ENCODE data around the gene CBY1. TPM values are rescaled to one million over a fixed set of nuclear protein-coding genes. Genes with fewer than 3 reads are reported as not detected.

CBY1 gene
- total and polyA plus RNA-seq, 2 donors (not counting 1 experiment from before 2014, with no cell fraction given): 6.0 to 20.7 TPM

DNA sequence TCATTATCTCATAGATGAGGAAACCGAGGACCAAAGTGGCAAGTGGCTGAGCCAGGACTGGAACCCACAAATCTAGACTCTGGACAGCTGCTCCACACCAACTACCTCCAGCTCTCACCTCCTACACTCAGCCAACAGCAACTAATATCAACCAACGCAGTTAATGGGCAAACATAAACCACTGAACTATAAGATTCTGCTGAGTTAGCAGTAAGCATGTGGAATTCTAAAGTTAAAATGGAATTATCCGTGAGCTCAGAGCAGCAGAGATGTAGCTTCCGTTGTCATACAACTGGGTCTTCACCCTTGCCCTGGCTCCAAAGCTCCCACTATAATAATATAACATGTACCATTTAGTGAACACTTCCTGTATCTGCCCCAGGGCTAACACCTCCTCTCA, 27.3 kb upstream of the CBY1 start:
- Histone ChIP-seq H2AFZ (ENCODE audit: insufficient read depth, low read depth, low read length, poor library complexity, severe bottlenecking) (no peak overlapping the region), H3K4me3 (ENCODE audit: control extremely low read depth in 1 of 5, extremely low read depth in 1 of 5, insufficient read depth in 1 of 5, low read depth in 2 of 5, low read length in 4 of 5) (no peak overlapping the region), H3K4me1 (ENCODE audit: control insufficient read depth in 2 of 2, insufficient read depth in 2 of 2, low read length in 2 of 2) (no peaks in the 10 kb centered on the region), H3K9ac (ENCODE audit: low read length) (no peak overlapping the region), H4K20me1 (ENCODE audit: control insufficient read depth, insufficient read depth, low read length, poor library complexity, severe bottlenecking) (no peaks in the 10 kb centered on the region), H3K27ac (ENCODE audit: low read length in 2 of 2) (no peak overlapping the region), H3K27me3 (replicated peaks in 1 of 4; ENCODE audit: control extremely low read depth in 1 of 4, control insufficient read depth in 3 of 4, insufficient read depth in 4 of 4, low read length in 3 of 4) (no peaks in the 10 kb centered on the region), H3K9me3 (ENCODE audit: control extremely low read depth in 1 of 3, control insufficient read depth in 2 of 3, insufficient read depth in 1 of 3, low read length in 2 of 3) (no peaks in the 10 kb centered on the region), H3K4me2 (replicated peaks; ENCODE audit: low read depth, low read length, poor library complexity, severe bottlenecking) (no peak overlapping the region), H3K79me2 (ENCODE audit: control insufficient read depth, insufficient read depth, low read length) (no peaks in the 10 kb centered on the region), H3K36me3 (replicated peaks in 1 of 2; ENCODE audit: control extremely low read depth in 1 of 2, control insufficient read depth in 1 of 2, extremely low read depth in 1 of 2, insufficient read depth in 2 of 2, low read length in 1 of 2) (no peaks in the 10 kb centered on the region)
- DNase-seq: no peak
- ATAC-seq (ENCODE audit: low read depth): no peak
- POLR2A ChIA-PET: no interaction called here
- Mint-ChIP-seq H3K4me3 (no peak overlapping the region), H3K27me3 (peaks cover 22% of the 10 kb centered on the region), H3K27ac (no peak overlapping the region), H3K9me3 (ENCODE audit: insufficient read depth) (no peaks in the 10 kb centered on the region), H3K4me1 (no peaks in the 10 kb centered on the region)
- CTCF ChIA-PET: no interaction called here
- TF ChIP-seq, protein P1, sequence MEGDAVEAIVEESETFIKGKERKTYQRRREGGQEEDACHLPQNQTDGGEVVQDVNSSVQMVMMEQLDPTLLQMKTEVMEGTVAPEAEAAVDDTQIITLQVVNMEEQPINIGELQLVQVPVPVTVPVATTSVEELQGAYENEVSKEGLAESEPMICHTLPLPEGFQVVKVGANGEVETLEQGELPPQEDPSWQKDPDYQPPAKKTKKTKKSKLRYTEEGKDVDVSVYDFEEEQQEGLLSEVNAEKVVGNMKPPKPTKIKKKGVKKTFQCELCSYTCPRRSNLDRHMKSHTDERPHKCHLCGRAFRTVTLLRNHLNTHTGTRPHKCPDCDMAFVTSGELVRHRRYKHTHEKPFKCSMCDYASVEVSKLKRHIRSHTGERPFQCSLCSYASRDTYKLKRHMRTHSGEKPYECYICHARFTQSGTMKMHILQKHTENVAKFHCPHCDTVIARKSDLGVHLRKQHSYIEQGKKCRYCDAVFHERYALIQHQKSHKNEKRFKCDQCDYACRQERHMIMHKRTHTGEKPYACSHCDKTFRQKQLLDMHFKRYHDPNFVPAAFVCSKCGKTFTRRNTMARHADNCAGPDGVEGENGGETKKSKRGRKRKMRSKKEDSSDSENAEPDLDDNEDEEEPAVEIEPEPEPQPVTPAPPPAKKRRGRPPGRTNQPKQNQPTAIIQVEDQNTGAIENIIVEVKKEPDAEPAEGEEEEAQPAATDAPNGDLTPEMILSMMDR (IDR thresholded peaks at IDR 0.05): no peak
- no peak for TF ChIP-seq EZH2 (IDR thresholded peaks at IDR 0.05; ENCODE audit: borderline replicate concordance, insufficient read depth, low read depth, low read length, poor library complexity, severe bottlenecking)
- 83% methylated on average over 1 of the region's 4 CpGs for WGBS (ENCODE audit: insufficient coverage)
- intact Hi-C loops (cut with micrococcal nuclease): no loop called here

DNA sequence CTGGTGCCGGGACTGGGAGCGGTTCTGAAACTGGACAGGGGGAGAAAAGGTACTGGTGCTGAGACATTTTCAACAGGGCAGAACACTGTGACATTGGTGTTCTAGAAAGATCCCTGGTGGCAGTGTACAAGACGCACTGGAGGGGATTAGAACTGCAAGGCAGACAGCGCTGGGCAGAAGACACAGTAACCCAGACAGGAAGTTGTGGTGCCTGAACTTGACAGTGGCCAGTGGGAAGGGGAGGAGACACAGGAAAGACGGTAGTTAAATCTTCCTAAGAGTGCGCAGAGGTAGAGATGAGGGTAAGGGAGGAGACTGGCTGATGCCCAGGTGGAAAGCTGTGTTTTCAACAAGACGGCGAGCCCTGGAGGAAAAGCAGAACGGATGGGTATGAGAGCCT, 24.7 kb upstream of the CBY1 start:
- H3K4me2 ChIP-seq (replicated peaks; ENCODE audit: low read depth, low read length, poor library complexity, severe bottlenecking): no peak overlapping the region
- TF ChIP-seq, protein P1 (IDR thresholded peaks at IDR 0.05): no peak
- TF ChIP-seq EZH2 (IDR thresholded peaks at IDR 0.05; ENCODE audit: borderline replicate concordance, insufficient read depth, low read depth, low read length, poor library complexity, severe bottlenecking): no peak
- WGBS (ENCODE audit: insufficient coverage): 71% methylated on average over 9 of the region's 9 CpGs
- H3K9me3 Mint-ChIP-seq (ENCODE audit: insufficient read depth): no peaks in the 10 kb centered on the region
- no peak overlapping the region for H3K9ac ChIP-seq (ENCODE audit: low read length)
- peaks cover 17% of the 10 kb centered on the region for H3K27me3 Mint-ChIP-seq
- H3K79me2 ChIP-seq (ENCODE audit: control insufficient read depth, insufficient read depth, low read length): no peaks in the 10 kb centered on the region
- H4K20me1 ChIP-seq (ENCODE audit: control insufficient read depth, insufficient read depth, low read length, poor library complexity, severe bottlenecking): no peaks in the 10 kb centered on the region
- no peak overlapping the region for H3K27ac ChIP-seq (ENCODE audit: low read length in 2 of 2)
- H3K27me3 ChIP-seq (replicated peaks in 1 of 4; ENCODE audit: control extremely low read depth in 1 of 4, control insufficient read depth in 3 of 4, insufficient read depth in 4 of 4, low read length in 3 of 4): no peaks in the 10 kb centered on the region
- intact Hi-C loops (cut with micrococcal nuclease): no loop called here
- no peak overlapping the region for H3K27ac Mint-ChIP-seq
- ChIA-PET CTCF (no interaction called here), POLR2A (no interaction called here)
- no peak overlapping the region for H2AFZ ChIP-seq (ENCODE audit: insufficient read depth, low read depth, low read length, poor library complexity, severe bottlenecking)
- no peak for DNase-seq
- ATAC-seq (ENCODE audit: low read depth): no peak
- no peaks in the 10 kb centered on the region for H3K9me3 ChIP-seq (ENCODE audit: control extremely low read depth in 1 of 3, control insufficient read depth in 2 of 3, insufficient read depth in 1 of 3, low read length in 2 of 3)
- no peak overlapping the region for H3K4me3 ChIP-seq (ENCODE audit: control extremely low read depth in 1 of 5, extremely low read depth in 1 of 5, insufficient read depth in 1 of 5, low read depth in 2 of 5, low read length in 4 of 5)
- no peaks in the 10 kb centered on the region for H3K4me1 ChIP-seq (ENCODE audit: control insufficient read depth in 2 of 2, insufficient read depth in 2 of 2, low read length in 2 of 2)
- H3K4me1 Mint-ChIP-seq: no peaks in the 10 kb centered on the region
- no peak overlapping the region for H3K4me3 Mint-ChIP-seq
- no peaks in the 10 kb centered on the region for H3K36me3 ChIP-seq (replicated peaks in 1 of 2; ENCODE audit: control extremely low read depth in 1 of 2, control insufficient read depth in 1 of 2, extremely low read depth in 1 of 2, insufficient read depth in 2 of 2, low read length in 1 of 2)

All from B cell (primary cell).